Trophoblast cell (in vitro differentiated cells and primary cell): Measurements from ENCODE around the gene CRAT.
A peak's percentile ranks its signal among the peaks of the same experiment; 100 is the strongest.
"Not testable (repeated sequence)": the region's sequence is repeated elsewhere in the genome, so short reads cannot be mapped to it uniquely, and the experiment has no call there.

Experiments
- DNase-seq, 2 donors: peaks; one replicate each; pipeline ENCODE4 v3.0.0-alpha.2; 2016
- H2AFZ ChIP-seq: 2 replicates; pipeline ENCODE4 v1.6.1; 2013; ENCODE audit warnings: low read length, moderate library complexity, mild to moderate bottlenecking; ENCODE audit not compliant: insufficient read depth, poor library complexity
- H2AK5ac ChIP-seq: 2 replicates; pipeline ENCODE4 v1.6.1; 2013; ENCODE audit warnings: mild to moderate bottlenecking, low read length
- H2BK120ac ChIP-seq: 2 replicates; pipeline ENCODE4 v1.6.1; 2013; ENCODE audit warnings: low read length, mild to moderate bottlenecking, moderate library complexity; ENCODE audit not compliant: insufficient read depth, poor library complexity
- H2BK12ac ChIP-seq: 2 replicates; pipeline ENCODE4 v1.6.1; 2013; ENCODE audit warnings: mild to moderate bottlenecking, low read length, moderate library complexity
- H2BK5ac ChIP-seq: 2 replicates; pipeline ENCODE4 v1.6.1; 2013; ENCODE audit warnings: low read length, low read depth, moderate library complexity, mild to moderate bottlenecking; ENCODE audit not compliant: poor library complexity
- H3K14ac ChIP-seq: 2 replicates; pipeline ENCODE4 v1.6.1; 2013; ENCODE audit warnings: mild to moderate bottlenecking, low read length
- H3K18ac ChIP-seq: 2 replicates; pipeline ENCODE4 v1.6.1; 2013; ENCODE audit warnings: mild to moderate bottlenecking, low read length
- H3K23ac ChIP-seq: 2 replicates; pipeline ENCODE4 v1.6.1; 2013; ENCODE audit warnings: low read length
- H3K27ac ChIP-seq: 2 replicates; pipeline ENCODE4 v1.5.1; 2013; ENCODE audit warnings: low read depth, mild to moderate bottlenecking, inconsistent platforms, low read length, moderate library complexity
- H3K27me3 ChIP-seq: 2 replicates; pipeline ENCODE4 v1.6.1; 2013; ENCODE audit warnings: inconsistent platforms, mild to moderate bottlenecking, low read length, moderate library complexity; ENCODE audit not compliant: insufficient read depth
- H3K36me3 ChIP-seq, 2 experiments: 1 replicate in 1 of 2; 2 replicates in 1 of 2; pipeline ENCODE4 v1.6.1; 2013; ENCODE audit warnings: low read length in 2 of 2, mild to moderate bottlenecking in 2 of 2, moderate library complexity in 1 of 2; ENCODE audit not compliant: insufficient read depth in 2 of 2, control insufficient read depth in 1 of 2
- H3K4ac ChIP-seq: 2 replicates; pipeline ENCODE4 v1.6.1; 2013; ENCODE audit warnings: low read depth, mild to moderate bottlenecking, low read length, moderate library complexity
- H3K4me1 ChIP-seq, 2 experiments: 1 replicate in 1 of 2; 2 replicates in 1 of 2; pipeline ENCODE4 v1.6.1; 2013; ENCODE audit warnings: low read length in 2 of 2, mild to moderate bottlenecking in 2 of 2, moderate library complexity in 1 of 2; ENCODE audit not compliant: insufficient read depth in 2 of 2, control insufficient read depth in 1 of 2
- H3K4me2 ChIP-seq: 2 replicates; pipeline ENCODE4 v1.6.1; 2013; ENCODE audit warnings: inconsistent platforms, mild to moderate bottlenecking, low read length, moderate library complexity
- H3K4me3 ChIP-seq: 2 replicates; pipeline ENCODE4 v1.5.1; 2013; ENCODE audit warnings: mild to moderate bottlenecking, low read depth, low read length, inconsistent platforms
- H3K79me1 ChIP-seq: one replicate; pipeline ENCODE4 v1.6.1; 2013; ENCODE audit warnings: low read length
- H3K79me2 ChIP-seq: 2 replicates; pipeline ENCODE4 v1.6.1; 2013; ENCODE audit warnings: low read length, mild to moderate bottlenecking; ENCODE audit not compliant: control insufficient read depth, insufficient read depth, poor library complexity
- H3K9ac ChIP-seq: 2 replicates; pipeline ENCODE4 v1.6.1; 2013; ENCODE audit warnings: mild to moderate bottlenecking, low read length
- H3K9me3 ChIP-seq: 2 replicates; pipeline ENCODE4 v1.6.1; 2013; ENCODE audit warnings: low read depth, mild to moderate bottlenecking, control low read depth, inconsistent platforms, low read length; ENCODE audit not compliant: insufficient read depth
- H4K12ac ChIP-seq: 2 replicates; pipeline ENCODE4 v1.6.1; 2013; ENCODE audit warnings: low read depth, mild to moderate bottlenecking, low read length, moderate library complexity
- H4K8ac ChIP-seq: 2 replicates; pipeline ENCODE4 v1.6.1; 2013; ENCODE audit warnings: low read depth, mild to moderate bottlenecking, low read length, moderate library complexity
- H4K91ac ChIP-seq: one replicate; pipeline ENCODE4 v1.6.1; 2013; ENCODE audit warnings: low read depth, mild to moderate bottlenecking, low read length, moderate library complexity
- WGBS: extraction: QIAGEN DNeasy Blood & Tissue Kit; methylation state at CpG from one replicate; pipeline ENCODE4 v1.1.7; 2013; ENCODE audit warnings: missing lambda C conversion rate; ENCODE audit not compliant: insufficient read length, insufficient coverage; ENCODE audit errors: extremely low coverage; 5-methylcytosine and 5-hydroxymethylcytosine counted together

Gene CRAT

GRCh38 chr9:129130791-129131190 is 20.2 kb upstream of the CRAT start:
- Histone ChIP-seq H3K36me3 (peaks cover 29 to 30% of the 10 kb centered on the region in 2 experiments), H3K27ac (no peak overlapping the region), H2AK5ac (no peak overlapping the region), H2AFZ (no peak overlapping the region), H3K23ac (no peak overlapping the region), H3K79me1 (peaks cover 14% of the 10 kb centered on the region), H3K9ac (no peak overlapping the region), H3K79me2 (no peaks in the 10 kb centered on the region), H4K91ac (no peak overlapping the region), H3K18ac (no peak overlapping the region), H3K4me3 (no peak overlapping the region), H3K4me1 (peaks cover 11 to 18% of the 10 kb centered on the region in 2 experiments), H2BK120ac (no peak overlapping the region), H3K27me3 (no peaks in the 10 kb centered on the region), H4K8ac (no peak overlapping the region), H2BK12ac (no peak overlapping the region), H2BK5ac (no peak overlapping the region), H3K4ac (no peak overlapping the region), H3K9me3 (no peaks in the 10 kb centered on the region), H4K12ac (no peak overlapping the region), H3K4me2 (no peak overlapping the region), H3K14ac (no peak overlapping the region)
- no CpG with 5 or more reads among the region's 3 CpGs for WGBS
- DNase-seq = no peak

- H3K14ac ChIP-seq, DNase-seq, H3K9ac ChIP-seq, H2AK5ac ChIP-seq, H3K4me2 ChIP-seq, H2AFZ ChIP-seq, H2BK5ac ChIP-seq, H3K27ac ChIP-seq, H3K4ac ChIP-seq, H3K79me2 ChIP-seq, H3K9me3 ChIP-seq, H4K8ac ChIP-seq, H4K91ac ChIP-seq, H3K4me3 ChIP-seq, H3K27me3 ChIP-seq, H2BK12ac ChIP-seq, H4K12ac ChIP-seq, H3K18ac ChIP-seq, H2BK120ac ChIP-seq, H3K23ac ChIP-seq: not testable (repeated sequence)
- Histone ChIP-seq H3K36me3 (peaks cover 25 to 31% of the 10 kb centered on the region in 2 experiments), H3K79me1 (peaks cover 14% of the 10 kb centered on the region), H3K4me1 (peaks cover 11 to 18% of the 10 kb centered on the region in 2 experiments)
- WGBS = no CpG with 5 or more reads among the region's 7 CpGs
These were observed 19.7 kb upstream of the CRAT start for GRCh38 chr9:129130271-129130670.

- Histone ChIP-seq H3K9ac (no peak overlapping the region), H3K4me1 (peaks cover 11 to 16% of the 10 kb centered on the region in 2 experiments), H2AFZ (no peak overlapping the region), H4K12ac (no peak overlapping the region), H2BK120ac (no peak overlapping the region), H3K4me3 (no peak overlapping the region), H2BK5ac (no peak overlapping the region), H3K4ac (no peak overlapping the region), H3K27me3 (no peaks in the 10 kb centered on the region), H3K9me3 (no peaks in the 10 kb centered on the region), H2AK5ac (no peak overlapping the region), H2BK12ac (no peak overlapping the region), H4K91ac (no peak overlapping the region), H3K18ac (no peak overlapping the region), H3K79me1 (peaks cover 14% of the 10 kb centered on the region), H3K23ac (no peak overlapping the region), H3K36me3 (peaks cover 32 to 41% of the 10 kb centered on the region in 2 experiments), H3K27ac (no peak overlapping the region), H3K14ac (no peak overlapping the region), H3K4me2 (no peak overlapping the region), H3K79me2 (no peaks in the 10 kb centered on the region), H4K8ac (no peak overlapping the region)
- WGBS = no CpG with 5 or more reads among the region's 5 CpGs
- DNase-seq = no peak
These were observed 18.1 kb upstream of the CRAT start for GRCh38 chr9:129128689-129129088.

- no peak overlapping the region for H3K4ac ChIP-seq
- no peak overlapping the region for H2BK120ac ChIP-seq
- H3K4me1 ChIP-seq = peaks cover 3 to 4% of the 10 kb centered on the region in 2 experiments
- no peak overlapping the region for H2AFZ ChIP-seq
- peak overlapping the region; percentile 6 for H3K18ac ChIP-seq
- no peak overlapping the region for H3K14ac ChIP-seq
- peaks cover 5% of the 10 kb centered on the region for H3K79me1 ChIP-seq
- no peaks in the 10 kb centered on the region for H3K27me3 ChIP-seq
- no peak overlapping the region for H2BK5ac ChIP-seq
- no peak overlapping the region for H2AK5ac ChIP-seq
- H2BK12ac ChIP-seq = no peak overlapping the region
- H3K9ac ChIP-seq = no peak overlapping the region
- peak overlapping the region; percentile 16 for H3K27ac ChIP-seq
- peaks cover 41 to 52% of the 10 kb centered on the region in 2 experiments for H3K36me3 ChIP-seq
- no CpG with 5 or more reads among the region's 10 CpGs for WGBS
- H4K91ac ChIP-seq = no peak overlapping the region
- no peak overlapping the region for H4K12ac ChIP-seq
- H4K8ac ChIP-seq = no peak overlapping the region
- no peak overlapping the region for H3K23ac ChIP-seq
- no peaks in the 10 kb centered on the region for H3K9me3 ChIP-seq
- H3K79me2 ChIP-seq = no peaks in the 10 kb centered on the region
- H3K4me2 ChIP-seq = no peak overlapping the region
- H3K4me3 ChIP-seq = no peak overlapping the region
- peak; percentile 51 to 62 for DNase-seq
These were observed 16.4 kb upstream of the CRAT start for GRCh38 chr9:129126749-129127618.
